B cell (primary cell): ENCODE results near the gene KLHL42. TPM values are rescaled to one million over a fixed set of nuclear protein-coding genes. Genes with fewer than 3 reads are reported as not detected.

Experiments
- ATAC-seq: fragments of 200-7000 bp; cut with Tn5 transposase; one replicate; pipeline ENCODE4 v1.10.0; 2021; ENCODE audit warnings: low read depth, mild to moderate bottlenecking, moderate number of reproducible peaks, moderate library complexity
- CTCF ChIA-PET: fragments of 350-600 bp; sonication (Branson Sonifier 250); formaldehyde crosslinking; loops from one replicate; lab custom pipeline; 2021; ENCODE audit warnings: antibody characterized with exemption, inconsistent platforms; lab: Charles Lee
- POLR2A ChIA-PET: fragments of 350-600 bp; sonication (Branson Sonifier 250); formaldehyde crosslinking; loops from one replicate; lab custom pipeline; 2021; ENCODE audit warnings: antibody characterized with exemption; lab: Charles Lee
- DNase-seq: peaks from one replicate; pipeline ENCODE4 v3.0.0; 2013
- H2AFZ ChIP-seq: 2 replicates; pipeline ENCODE4 v1.6.1; 2012; ENCODE audit warnings: mild to moderate bottlenecking, low read depth, low read length; ENCODE audit not compliant: insufficient read depth, poor library complexity, severe bottlenecking
- H3K27ac ChIP-seq, 2 donors: 1 replicate in 1 of 2; 2 replicates in 1 of 2; pipeline ENCODE4 v1.5.1; 2012 to 2013; ENCODE audit warnings: low read length in 2 of 2, mild to moderate bottlenecking in 2 of 2, moderate library complexity in 1 of 2
- H3K27me3 ChIP-seq, 4 experiments: fragments of 200-600 bp in 1 of 4; sonication (generic) in 1 of 4; replicated peaks in 1 of 4; 1 replicate in 2 of 4; 2 replicates in 2 of 4; pipeline versions ENCODE4 v1.6.1 to v1.7.0; 2013 to 2016; ENCODE audit warnings: low read length in 3 of 4, mild to moderate bottlenecking in 2 of 4, mixed read lengths in 1 of 4, moderate library complexity in 1 of 4; ENCODE audit not compliant: insufficient read depth in 4 of 4, control insufficient read depth in 3 of 4; ENCODE audit errors: control extremely low read depth in 1 of 4
- H3K36me3 ChIP-seq, 2 experiments: replicated peaks in 1 of 2; 1 replicate in 1 of 2; 2 replicates in 1 of 2; pipeline versions ENCODE4 v1.6.1 to v1.7.1; 2013; ENCODE audit warnings: low read length in 1 of 2; ENCODE audit not compliant: insufficient read depth in 2 of 2, control insufficient read depth in 1 of 2; ENCODE audit errors: control extremely low read depth in 1 of 2, extremely low read depth in 1 of 2
- H3K4me1 ChIP-seq, 2 donors: fragments of 200-600 bp in 1 of 2; sonication (generic) in 1 of 2; 1 replicate in 1 of 2; 2 replicates in 1 of 2; pipeline versions ENCODE4 v1.5.1 to v1.6.1; 2013 to 2017; ENCODE audit warnings: low read length in 2 of 2; ENCODE audit not compliant: control insufficient read depth in 2 of 2, insufficient read depth in 2 of 2
- H3K4me2 ChIP-seq: replicated peaks from 2 replicates; pipeline ENCODE3; 2012; ENCODE audit warnings: mild to moderate bottlenecking, low read depth, low read length; ENCODE audit not compliant: poor library complexity, severe bottlenecking
- H3K4me3 ChIP-seq, 5 experiments: fragments of 200-600 bp in 1 of 5; sonication (generic) in 1 of 5; 1 replicate in 3 of 5; 2 replicates in 2 of 5; pipeline versions ENCODE4 v1.5.1 to v1.7.0; 2011 to 2016; ENCODE audit warnings: low read length in 4 of 5, mild to moderate bottlenecking in 4 of 5, low read depth in 2 of 5, control low read depth in 1 of 5, moderate library complexity in 1 of 5; ENCODE audit not compliant: insufficient read depth in 1 of 5; ENCODE audit errors: control extremely low read depth in 1 of 5, extremely low read depth in 1 of 5
- H3K79me2 ChIP-seq: fragments of 200-600 bp; sonication (generic); one replicate; pipeline ENCODE4 v1.6.0; 2016; ENCODE audit warnings: low read length; ENCODE audit not compliant: control insufficient read depth, insufficient read depth
- H3K9ac ChIP-seq: fragments of 200-600 bp; sonication (generic); 2 replicates; pipeline ENCODE4 v1.6.1; 2017; ENCODE audit warnings: mild to moderate bottlenecking, low read length, moderate library complexity
- H3K9me3 ChIP-seq, 3 donors: one replicate each; pipeline versions ENCODE4 v1.6.1 to v1.7.1; 2013; ENCODE audit warnings: low read length in 2 of 3; ENCODE audit not compliant: control insufficient read depth in 2 of 3, insufficient read depth in 1 of 3; ENCODE audit errors: control extremely low read depth in 1 of 3
- H4K20me1 ChIP-seq: 2 replicates; pipeline ENCODE4 v1.6.0; 2012; ENCODE audit warnings: mild to moderate bottlenecking, low read length; ENCODE audit not compliant: insufficient read depth, control insufficient read depth, poor library complexity, severe bottlenecking
- H3K27ac Mint-ChIP-seq: one replicate; pipeline ENCODE4 v1.8.0; 2021; ENCODE audit warnings: mixed read lengths
- H3K27me3 Mint-ChIP-seq: one replicate; pipeline ENCODE4 v1.8.0; 2021; ENCODE audit warnings: mixed read lengths
- H3K4me1 Mint-ChIP-seq: one replicate; pipeline ENCODE4 v1.8.0; 2021; ENCODE audit warnings: mixed read lengths
- H3K4me3 Mint-ChIP-seq: one replicate; pipeline ENCODE4 v1.8.0; 2021; ENCODE audit warnings: mixed read lengths
- H3K9me3 Mint-ChIP-seq: one replicate; pipeline ENCODE4 v1.8.0; 2022; ENCODE audit warnings: mixed read lengths; ENCODE audit not compliant: insufficient read depth
- EZH2 ChIP-seq: IDR thresholded peaks from 2 replicates; pipeline ENCODE4 v1.6.1; 2012; ENCODE audit warnings: borderline replicate concordance, low read depth, mild to moderate bottlenecking, moderate library complexity, low read length; ENCODE audit not compliant: insufficient read depth, poor library complexity, severe bottlenecking
- WGBS: methylation state at CpG from one replicate; pipeline ENCODE4 v1.1.5; 2013; ENCODE audit warnings: missing lambda C conversion rate; ENCODE audit not compliant: insufficient coverage; 5-methylcytosine and 5-hydroxymethylcytosine counted together
- intact Hi-C: fragments of 100-400 bp; cut with micrococcal nuclease; formaldehyde crosslinking; loops from one replicate; pipeline ENCODE4 v1.10.0; 2022
- polyA plus RNA-seq: library from polyadenylated mRNA; depleted of rRNA; stranded (reverse); fragments of >200 nt; gene quantifications from 2 replicates; pipeline ENCODE4 v1.2.3, GENCODE V29; 2012
- total RNA-seq, 2 donors: library from RNA; stranded (reverse); fragments of 120-200 nt in 1 of 2; gene quantifications; 1 replicate in 1 of 2; 2 replicates in 1 of 2; pipeline versions ENCODE4 v1.2.3 to v1.2.4, GENCODE V29; 2013 to 2022
- TF ChIP-seq, protein P1 (sequence below): fragments of 200-600 bp; IDR thresholded peaks from one replicate; pipeline ENCODE4 v1.8.0; 2022; ENCODE audit warnings: antibody characterized with exemption, mild to moderate bottlenecking

The KLHL42 gene
- total and polyA plus RNA-seq, 2 donors (not counting 1 experiment from before 2014, with no cell fraction given): 11.5 to 20.5 TPM

DNA sequence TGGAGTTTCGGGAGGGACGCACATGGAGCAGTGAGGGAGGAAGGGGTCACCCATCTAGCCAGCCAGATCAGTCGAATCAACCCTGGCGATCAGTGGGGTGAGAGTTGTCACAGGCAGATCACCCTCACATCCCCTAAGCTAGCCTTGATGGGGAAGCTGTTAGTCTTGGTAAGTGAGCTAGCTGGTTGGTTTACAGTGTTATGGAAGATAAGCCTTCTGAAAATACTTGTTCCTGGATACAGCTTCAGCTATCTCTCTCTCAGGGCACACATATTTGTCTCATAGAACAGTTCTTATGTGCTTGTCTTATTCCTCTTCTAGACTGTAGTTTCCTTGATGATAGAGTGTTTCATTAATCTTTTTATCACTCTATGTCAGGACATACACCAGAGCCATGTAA lies 26.2 kb downstream of the KLHL42 start:
- Mint-ChIP-seq H3K27me3 (peaks cover 6% of the 10 kb centered on the region), H3K27ac (no peak overlapping the region), H3K9me3 (no peaks in the 10 kb centered on the region), H3K4me3 (no peak overlapping the region), H3K4me1 (no peaks in the 10 kb centered on the region)
- no peak for ATAC-seq
- no peak overlapping the region for H3K4me2 ChIP-seq
- H3K9me3 ChIP-seq: no peaks in the 10 kb centered on the region
- H3K27ac ChIP-seq: no peak overlapping the region
- POLR2A ChIA-PET: no interaction called here
- intact Hi-C loops: no loop called here
- TF ChIP-seq EZH2: no peak
- WGBS: no CpG with 5 or more reads among the region's 4 CpGs
- H3K9ac ChIP-seq: no peak overlapping the region
- no peak for DNase-seq
- no peaks in the 10 kb centered on the region for H3K79me2 ChIP-seq
- CTCF ChIA-PET: no interaction called here
- H4K20me1 ChIP-seq: no peaks in the 10 kb centered on the region
- H3K36me3 ChIP-seq: no peaks in the 10 kb centered on the region
- H2AFZ ChIP-seq: no peak overlapping the region
- H3K4me1 ChIP-seq: no peaks in the 10 kb centered on the region
- no peak overlapping the region for H3K4me3 ChIP-seq
- no peaks in the 10 kb centered on the region for H3K27me3 ChIP-seq

DNA sequence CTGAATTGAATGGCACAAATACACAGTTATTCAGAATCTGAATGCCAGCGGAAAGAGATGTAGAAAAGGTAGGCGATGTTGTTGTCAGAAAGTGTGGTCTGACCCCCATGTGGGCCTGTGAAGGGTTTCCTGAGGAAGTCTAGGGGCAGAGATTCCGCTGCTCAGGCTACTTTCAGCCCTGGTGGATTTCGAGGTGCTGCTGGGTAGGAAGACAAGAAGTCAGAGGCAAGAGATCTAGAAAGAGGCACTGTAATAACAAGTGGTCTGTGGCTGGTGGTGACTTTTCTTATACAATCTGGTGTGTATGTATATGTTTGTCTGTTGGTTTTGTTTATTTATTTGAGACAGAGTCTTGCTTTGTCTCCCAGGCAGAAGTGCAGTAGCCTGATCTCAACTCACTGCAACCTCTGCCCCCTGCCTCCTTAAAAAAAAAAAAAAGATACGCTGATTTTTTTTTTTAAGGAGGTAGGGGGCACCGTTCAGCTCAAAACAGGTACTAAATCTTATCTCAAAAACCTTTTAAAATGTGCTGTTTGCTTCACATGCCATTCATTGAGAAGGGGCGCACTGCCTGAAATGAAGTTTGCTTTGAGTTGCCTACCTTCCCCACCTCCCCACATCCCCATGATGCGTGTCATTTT lies 27.1 kb downstream of the KLHL42 start:
- no peak overlapping the region for H3K4me3 Mint-ChIP-seq
- POLR2A ChIA-PET: no interaction called here
- no peak overlapping the region for H3K4me2 ChIP-seq
- H3K27me3 ChIP-seq: no peaks in the 10 kb centered on the region
- DNase-seq: no peak
- H3K9me3 Mint-ChIP-seq: no peaks in the 10 kb centered on the region
- no peaks in the 10 kb centered on the region for H4K20me1 ChIP-seq
- no peaks in the 10 kb centered on the region for H3K9me3 ChIP-seq
- H3K27ac ChIP-seq: no peak overlapping the region
- CTCF ChIA-PET: no interaction called here
- ATAC-seq: no peak
- H2AFZ ChIP-seq: no peak overlapping the region
- H3K4me1 ChIP-seq: no peaks in the 10 kb centered on the region
- intact Hi-C loops: no loop called here
- H3K9ac ChIP-seq: no peak overlapping the region
- H3K79me2 ChIP-seq: no peaks in the 10 kb centered on the region
- no peaks in the 10 kb centered on the region for H3K4me1 Mint-ChIP-seq
- WGBS: 41% methylated on average over 4 of the region's 8 CpGs
- no peaks in the 10 kb centered on the region for H3K36me3 ChIP-seq
- peaks cover 8% of the 10 kb centered on the region for H3K27me3 Mint-ChIP-seq
- H3K27ac Mint-ChIP-seq: no peak overlapping the region
- TF ChIP-seq, protein P1, sequence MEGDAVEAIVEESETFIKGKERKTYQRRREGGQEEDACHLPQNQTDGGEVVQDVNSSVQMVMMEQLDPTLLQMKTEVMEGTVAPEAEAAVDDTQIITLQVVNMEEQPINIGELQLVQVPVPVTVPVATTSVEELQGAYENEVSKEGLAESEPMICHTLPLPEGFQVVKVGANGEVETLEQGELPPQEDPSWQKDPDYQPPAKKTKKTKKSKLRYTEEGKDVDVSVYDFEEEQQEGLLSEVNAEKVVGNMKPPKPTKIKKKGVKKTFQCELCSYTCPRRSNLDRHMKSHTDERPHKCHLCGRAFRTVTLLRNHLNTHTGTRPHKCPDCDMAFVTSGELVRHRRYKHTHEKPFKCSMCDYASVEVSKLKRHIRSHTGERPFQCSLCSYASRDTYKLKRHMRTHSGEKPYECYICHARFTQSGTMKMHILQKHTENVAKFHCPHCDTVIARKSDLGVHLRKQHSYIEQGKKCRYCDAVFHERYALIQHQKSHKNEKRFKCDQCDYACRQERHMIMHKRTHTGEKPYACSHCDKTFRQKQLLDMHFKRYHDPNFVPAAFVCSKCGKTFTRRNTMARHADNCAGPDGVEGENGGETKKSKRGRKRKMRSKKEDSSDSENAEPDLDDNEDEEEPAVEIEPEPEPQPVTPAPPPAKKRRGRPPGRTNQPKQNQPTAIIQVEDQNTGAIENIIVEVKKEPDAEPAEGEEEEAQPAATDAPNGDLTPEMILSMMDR: no peak
- TF ChIP-seq EZH2: no peak
- H3K4me3 ChIP-seq: no peak overlapping the region
